Skeletal muscle tissue (tissue), 4 donors: Measurements from ENCODE around the gene COPS9. TPM values are rescaled to one million over a fixed set of nuclear protein-coding genes. Genes with fewer than 3 reads are reported as not detected.

Experiments used
- H3K27ac ChIP-seq: one replicate; pipeline ENCODE4 v1.7.0; 2013; ENCODE audit warnings: mild to moderate bottlenecking, low read depth, low read length, inconsistent platforms
- H3K27me3 ChIP-seq, 3 donors: one replicate each; pipeline ENCODE4 v1.7.0; 2013; ENCODE audit warnings: low read length in 3 of 3; ENCODE audit not compliant: control insufficient read depth in 3 of 3, insufficient read depth in 3 of 3
- H3K36me3 ChIP-seq, 3 donors: one replicate each; pipeline ENCODE4 v1.7.0; 2013; ENCODE audit warnings: low read length in 3 of 3; ENCODE audit not compliant: control insufficient read depth in 3 of 3, insufficient read depth in 3 of 3
- H3K4me1 ChIP-seq, 3 donors: one replicate each; pipeline ENCODE4 v1.7.0; 2013; ENCODE audit warnings: low read length in 3 of 3, mild to moderate bottlenecking in 3 of 3; ENCODE audit not compliant: control insufficient read depth in 3 of 3, insufficient read depth in 3 of 3
- H3K4me3 ChIP-seq, 3 donors: one replicate each; pipeline ENCODE4 v1.7.0; 2013; ENCODE audit warnings: low read length in 3 of 3
- H3K9ac ChIP-seq, 3 donors: one replicate each; pipeline ENCODE4 v1.7.0; 2013; ENCODE audit warnings: low read length in 3 of 3, mild to moderate bottlenecking in 3 of 3, moderate library complexity in 2 of 3, low read depth in 1 of 3
- H3K9me3 ChIP-seq, 3 donors: one replicate each; pipeline ENCODE4 v1.7.0; 2013; ENCODE audit warnings: low read length in 3 of 3; ENCODE audit not compliant: control insufficient read depth in 3 of 3
- total RNA-seq: library from RNA; depleted of rRNA; stranded (reverse); fragments of >200 nt; gene quantifications from one replicate; pipeline ENCODE4 v1.2.3, GENCODE V29; 2014
- donor health status: Osteomylitis.

COPS9 gene
- total RNA-seq, 1 donor from 2014 or later = 115 TPM

- H3K4me1 ChIP-seq = no peaks in the 10 kb centered on the region
- H3K9me3 ChIP-seq = no peaks in the 10 kb centered on the region
- H3K9ac ChIP-seq = no peak overlapping the region
- H3K27me3 ChIP-seq = peaks cover 0 to 13% (median 0%) of the 10 kb centered on the region in 3 donors
- H3K4me3 ChIP-seq = no peak overlapping the region
- no peak overlapping the region for H3K27ac ChIP-seq
- H3K36me3 ChIP-seq = no peaks in the 10 kb centered on the region
Observed at GRCh38 chr2:240174496-240174895, 38.4 kb upstream of the COPS9 start.

DNA sequence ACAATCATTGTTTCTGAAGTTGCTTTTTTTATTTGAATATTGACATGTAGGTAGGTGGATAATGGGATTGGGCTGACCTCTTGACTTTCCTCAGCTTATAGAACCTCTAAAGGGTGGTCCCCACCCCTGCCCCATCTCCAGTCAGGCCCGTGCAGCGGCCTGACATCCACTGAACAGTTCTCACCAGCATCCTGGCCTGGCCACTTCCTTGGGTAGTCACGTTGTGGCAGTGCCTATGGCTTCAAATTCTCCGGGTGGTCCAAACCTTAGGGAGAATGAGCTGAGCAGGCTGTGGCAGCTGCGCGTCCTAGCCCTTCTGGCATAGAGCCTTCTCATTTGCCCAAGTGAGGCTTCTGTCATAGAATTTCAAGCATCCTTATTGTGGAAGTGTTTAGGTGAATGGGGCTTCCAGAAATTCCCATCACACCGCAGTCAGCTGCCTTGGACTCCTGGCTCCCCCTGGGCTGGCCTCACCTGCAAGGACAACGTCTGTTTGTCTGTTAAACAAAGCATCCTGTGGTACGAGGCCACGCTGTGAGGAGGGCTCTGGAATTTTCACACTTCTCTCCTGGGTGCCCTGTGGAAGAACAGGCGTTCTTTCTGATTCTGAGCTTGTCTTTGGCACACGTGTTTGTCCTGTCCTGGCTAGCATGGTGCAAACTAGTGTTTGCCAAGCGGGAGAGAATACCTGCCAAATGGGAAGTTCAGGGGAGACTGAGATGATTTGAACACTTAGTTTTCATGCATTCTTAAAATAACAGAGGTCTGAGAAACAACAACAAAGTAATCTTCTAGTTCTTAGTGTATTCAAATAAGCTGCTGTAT lies 36.2 kb upstream of the COPS9 start:
- H3K9ac ChIP-seq = no peak overlapping the region
- no peaks in the 10 kb centered on the region for H3K36me3 ChIP-seq
- H3K9me3 ChIP-seq = no peaks in the 10 kb centered on the region
- H3K4me1 ChIP-seq = no peaks in the 10 kb centered on the region
- H3K27ac ChIP-seq = no peak overlapping the region
- H3K27me3 ChIP-seq = peaks cover 0 to 20% (median 6%) of the 10 kb centered on the region in 3 donors
- no peak overlapping the region for H3K4me3 ChIP-seq

GRCh38 chr2:240170883-240171282 lies 34.8 kb upstream of the COPS9 start:
- Histone ChIP-seq H3K4me1 (no peaks in the 10 kb centered on the region), H3K9me3 (no peaks in the 10 kb centered on the region), H3K27me3 (peaks cover 0 to 33% (median 12%) of the 10 kb centered on the region in 3 donors), H3K36me3 (no peaks in the 10 kb centered on the region), H3K4me3 (no peak overlapping the region), H3K27ac (no peak overlapping the region), H3K9ac (no peak overlapping the region)

GRCh38 chr2:240170354-240170735 lies 34.2 kb upstream of the COPS9 start:
- Histone ChIP-seq H3K4me3 (no peak overlapping the region), H3K27me3 (peaks cover 0 to 33% (median 12%) of the 10 kb centered on the region in 3 donors), H3K36me3 (no peaks in the 10 kb centered on the region), H3K9me3 (no peaks in the 10 kb centered on the region), H3K9ac (no peak overlapping the region), H3K4me1 (no peaks in the 10 kb centered on the region), H3K27ac (no peak overlapping the region)

- H3K36me3 ChIP-seq = no peaks in the 10 kb centered on the region
- H3K4me1 ChIP-seq = no peaks in the 10 kb centered on the region
- no peaks in the 10 kb centered on the region for H3K9me3 ChIP-seq
- H3K9ac ChIP-seq = no peak overlapping the region
- H3K27me3 ChIP-seq = peaks cover 0 to 33% (median 12%) of the 10 kb centered on the region in 3 donors
- H3K27ac ChIP-seq = no peak overlapping the region
- H3K4me3 ChIP-seq = no peak overlapping the region
Observed at GRCh38 chr2:240169486-240170353, 33.6 kb upstream of the COPS9 start.

DNA sequence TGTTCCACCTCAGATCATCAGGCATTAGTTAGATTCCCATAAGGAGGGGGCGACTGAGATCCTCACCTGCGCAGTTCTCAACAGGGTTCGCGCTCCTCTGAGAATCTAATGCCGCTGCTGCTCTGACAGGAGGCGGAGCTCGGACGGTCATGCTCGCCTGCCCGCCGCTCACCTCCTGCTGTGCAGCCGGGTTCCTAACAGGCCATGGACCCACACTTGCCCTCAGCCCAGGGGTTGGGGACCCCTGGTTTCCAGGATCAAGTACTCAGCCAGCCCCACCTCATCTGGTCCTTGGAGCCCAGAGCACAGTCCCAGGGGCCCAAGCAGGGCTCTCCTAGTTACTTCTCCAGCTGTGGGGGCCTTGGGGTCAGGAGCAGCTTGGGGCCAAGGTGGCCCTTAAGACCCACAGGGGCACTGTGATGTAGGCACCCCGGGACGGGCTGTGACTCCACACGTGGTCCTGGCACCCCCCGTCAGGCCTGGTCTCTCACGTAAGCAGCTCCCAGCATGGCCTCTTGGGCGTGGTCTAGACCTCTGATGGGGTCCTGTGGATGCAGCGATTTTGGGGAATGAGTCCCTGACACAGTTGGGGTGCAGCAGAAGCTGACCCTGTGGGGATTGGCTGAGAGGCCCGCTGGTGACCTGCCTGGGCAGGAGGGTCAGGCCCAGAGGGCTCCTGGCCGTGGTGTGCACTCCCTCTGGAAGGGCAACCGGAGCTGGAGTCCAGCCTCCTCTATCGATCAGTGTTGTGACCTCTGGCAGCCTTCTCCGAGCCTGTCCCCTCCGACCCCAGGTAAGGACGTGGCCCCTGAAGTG lies 32.6 kb upstream of the COPS9 start:
- Histone ChIP-seq H3K9me3 (no peaks in the 10 kb centered on the region), H3K9ac (no peak overlapping the region), H3K4me3 (no peak overlapping the region), H3K27me3 (peaks cover 0 to 33% (median 12%) of the 10 kb centered on the region in 3 donors), H3K36me3 (no peaks in the 10 kb centered on the region), H3K27ac (no peak overlapping the region), H3K4me1 (no peaks in the 10 kb centered on the region)

DNA sequence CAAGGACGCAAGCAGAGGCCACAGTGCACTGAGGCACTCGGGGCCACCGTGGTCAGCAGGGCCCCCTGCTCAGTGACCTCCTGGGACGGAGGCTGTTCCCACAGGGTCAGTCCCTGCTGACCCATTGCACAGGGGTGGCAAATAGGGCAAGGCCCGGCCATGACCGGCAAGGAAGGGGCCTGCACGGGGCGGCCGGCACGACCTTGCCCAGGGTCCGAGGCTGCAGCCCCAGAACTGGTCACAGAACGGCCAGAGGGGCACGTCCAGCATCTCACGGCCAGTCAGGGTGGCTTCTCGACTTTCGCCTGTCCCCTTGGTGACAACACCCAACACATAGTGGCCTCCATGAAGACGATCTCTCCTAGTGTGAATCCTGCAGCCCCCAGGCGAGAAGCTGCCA lies 31.9 kb upstream of the COPS9 start:
- Histone ChIP-seq H3K4me1 (no peaks in the 10 kb centered on the region), H3K36me3 (no peaks in the 10 kb centered on the region), H3K27me3 (peaks cover 0 to 33% (median 12%) of the 10 kb centered on the region in 3 donors), H3K27ac (no peak overlapping the region), H3K4me3 (no peak overlapping the region), H3K9ac (no peak overlapping the region), H3K9me3 (no peaks in the 10 kb centered on the region)

- H3K27ac ChIP-seq = no peak overlapping the region
- H3K4me1 ChIP-seq = no peaks in the 10 kb centered on the region
- peaks cover 0 to 36% (median 16%) of the 10 kb centered on the region in 3 donors for H3K27me3 ChIP-seq
- H3K9ac ChIP-seq = no peak overlapping the region
- no peaks in the 10 kb centered on the region for H3K9me3 ChIP-seq
- no peak overlapping the region for H3K4me3 ChIP-seq
- no peaks in the 10 kb centered on the region for H3K36me3 ChIP-seq
Observed at GRCh38 chr2:240167588-240167880, 31.4 kb upstream of the COPS9 start.

- Histone ChIP-seq H3K27ac (no peak overlapping the region), H3K4me1 (no peaks in the 10 kb centered on the region), H3K9ac (no peak overlapping the region), H3K27me3 (peaks cover 0 to 36% (median 18%) of the 10 kb centered on the region in 3 donors), H3K36me3 (no peaks in the 10 kb centered on the region), H3K4me3 (no peak overlapping the region), H3K9me3 (no peaks in the 10 kb centered on the region)
Observed at GRCh38 chr2:240166761-240167587, 30.9 kb upstream of the COPS9 start.
